Measurements from ENCODE around the gene ATP6V0D1. TPM values are rescaled to one million over a fixed set of nuclear protein-coding genes. Genes with fewer than 3 reads are reported as not detected.

The ATP6V0D1 gene
- polyA plus RNA-seq, 4 donors, result 66.2 to 96.0 (median 84.0) TPM

GRCh38 chr16:67412294-67412693, 68.7 kb downstream of the ATP6V0D1 start:
- no peak for DNase-seq (ENCODE audit: low read depth in 4 of 4, low spot score in 3 of 4)

GRCh38 chr16:67411339-67411738, 69.6 kb downstream of the ATP6V0D1 start:
- no peak for DNase-seq (ENCODE audit: low read depth in 4 of 4, low spot score in 3 of 4)

- no peak for DNase-seq (ENCODE audit: low read depth in 4 of 4, low spot score in 3 of 4)
Observed at GRCh38 chr16:67409631-67410030, 71.3 kb downstream of the ATP6V0D1 start.

- DNase-seq (ENCODE audit: low read depth in 4 of 4, low spot score in 3 of 4), result no peak
Observed at GRCh38 chr16:67407788-67408452, 73.0 kb downstream of the ATP6V0D1 start.

- no peak for DNase-seq (ENCODE audit: low read depth in 4 of 4, low spot score in 3 of 4)
Observed at GRCh38 chr16:67407176-67407787, 73.7 kb downstream of the ATP6V0D1 start.

GRCh38 chr16:67406111-67406971, 74.6 kb downstream of the ATP6V0D1 start:
- no peak for DNase-seq (ENCODE audit: low read depth in 4 of 4, low spot score in 3 of 4)

- no peak for DNase-seq (ENCODE audit: low read depth in 4 of 4, low spot score in 3 of 4)
Observed at GRCh38 chr16:67405336-67405735, 75.6 kb downstream of the ATP6V0D1 start.

- no peak for DNase-seq (ENCODE audit: low read depth in 4 of 4, low spot score in 3 of 4)
Observed at GRCh38 chr16:67404740-67405226, 76.2 kb downstream of the ATP6V0D1 start.

GRCh38 chr16:67403976-67404555, 76.9 kb downstream of the ATP6V0D1 start:
- DNase-seq (ENCODE audit: low read depth in 4 of 4, low spot score in 3 of 4), result no peak

GRCh38 chr16:67400901-67401300, 80.1 kb downstream of the ATP6V0D1 start:
- DNase-seq (ENCODE audit: low read depth in 4 of 4, low spot score in 3 of 4), result no peak

- DNase-seq (ENCODE audit: low read depth in 4 of 4, low spot score in 3 of 4), result no peak
Observed at GRCh38 chr16:67399749-67400704, 80.9 kb downstream of the ATP6V0D1 start.

GRCh38 chr16:67399218-67399733, 81.7 kb downstream of the ATP6V0D1 start:
- DNase-seq (ENCODE audit: low read depth in 4 of 4, low spot score in 3 of 4), result no peak

GRCh38 chr16:67398546-67399217, 82.3 kb downstream of the ATP6V0D1 start:
- no peak for DNase-seq (ENCODE audit: low read depth in 4 of 4, low spot score in 3 of 4)

- DNase-seq (ENCODE audit: low read depth in 4 of 4, low spot score in 3 of 4), result no peak
Observed at GRCh38 chr16:67397812-67398545, 83.0 kb downstream of the ATP6V0D1 start.

GRCh38 chr16:67397036-67397801, 83.7 kb downstream of the ATP6V0D1 start:
- DNase-seq (ENCODE audit: low read depth in 4 of 4, low spot score in 3 of 4), result no peak

GRCh38 chr16:67396159-67397035, 84.6 kb downstream of the ATP6V0D1 start:
- DNase-seq (ENCODE audit: low read depth in 4 of 4, low spot score in 3 of 4), result peak in 2 of 4 donors; percentile 79 to 83
